Gastrocnemius medialis (tissue), 4 donors: ENCODE results near the gene INTU.

Experiments
- POLR2A ChIP-seq, 2 donors: fragments of 450-650 bp; IDR thresholded peaks; one replicate each; pipeline ENCODE4 v1.6.1; 2017; ENCODE audit warnings: antibody characterized with exemption in 2 of 2, mild to moderate bottlenecking in 2 of 2, moderate library complexity in 2 of 2
- TF ChIP-seq, protein P1 (sequence below), 5 experiments: fragments of 450-650 bp in 3 of 5; fragments of 200-600 bp in 2 of 5; sonication (generic) in 2 of 5; IDR thresholded peaks in 4 of 5; conservative IDR thresholded peaks in 1 of 5; 1 replicate in 4 of 5; 2 replicates in 1 of 5; pipeline ENCODE4 v1.5.1; 2016 to 2019; ENCODE audit warnings: antibody characterized with exemption in 5 of 5, mild to moderate bottlenecking in 3 of 5, moderate library complexity in 3 of 5

DNA sequence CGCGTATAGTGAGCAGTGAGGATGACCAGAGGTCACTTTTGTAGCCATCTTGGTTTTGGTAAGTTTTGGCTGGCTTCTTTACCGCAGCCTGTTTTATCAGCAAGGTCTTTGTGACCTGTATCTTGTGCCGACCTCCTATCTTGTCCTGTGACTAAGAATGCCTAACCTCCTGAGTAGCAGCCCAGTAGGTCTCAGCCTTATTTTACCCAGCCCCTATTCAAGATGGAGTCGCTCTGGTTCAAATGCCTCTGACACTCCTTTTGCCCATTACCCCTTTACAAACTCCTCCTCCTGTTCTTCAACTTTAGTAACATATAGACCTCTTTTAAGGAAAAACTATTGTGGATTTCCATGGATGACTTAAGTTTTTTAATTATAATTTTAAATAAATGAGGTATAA lies 2.6 kb upstream of the INTU start:
- TF ChIP-seq POLR2A (IDR thresholded peaks at IDR 0.05), result no peak
- TF ChIP-seq, protein P1, sequence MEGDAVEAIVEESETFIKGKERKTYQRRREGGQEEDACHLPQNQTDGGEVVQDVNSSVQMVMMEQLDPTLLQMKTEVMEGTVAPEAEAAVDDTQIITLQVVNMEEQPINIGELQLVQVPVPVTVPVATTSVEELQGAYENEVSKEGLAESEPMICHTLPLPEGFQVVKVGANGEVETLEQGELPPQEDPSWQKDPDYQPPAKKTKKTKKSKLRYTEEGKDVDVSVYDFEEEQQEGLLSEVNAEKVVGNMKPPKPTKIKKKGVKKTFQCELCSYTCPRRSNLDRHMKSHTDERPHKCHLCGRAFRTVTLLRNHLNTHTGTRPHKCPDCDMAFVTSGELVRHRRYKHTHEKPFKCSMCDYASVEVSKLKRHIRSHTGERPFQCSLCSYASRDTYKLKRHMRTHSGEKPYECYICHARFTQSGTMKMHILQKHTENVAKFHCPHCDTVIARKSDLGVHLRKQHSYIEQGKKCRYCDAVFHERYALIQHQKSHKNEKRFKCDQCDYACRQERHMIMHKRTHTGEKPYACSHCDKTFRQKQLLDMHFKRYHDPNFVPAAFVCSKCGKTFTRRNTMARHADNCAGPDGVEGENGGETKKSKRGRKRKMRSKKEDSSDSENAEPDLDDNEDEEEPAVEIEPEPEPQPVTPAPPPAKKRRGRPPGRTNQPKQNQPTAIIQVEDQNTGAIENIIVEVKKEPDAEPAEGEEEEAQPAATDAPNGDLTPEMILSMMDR (IDR thresholded peaks at IDR 0.05 in 4 of 5, conservative IDR thresholded peaks at IDR 0.05 in 1 of 5), result no peak
